GM21360 (cell line): ENCODE data around the gene TAF8.
"Not testable (repeated sequence)": the region's sequence is repeated elsewhere in the genome, so short reads cannot be mapped to it uniquely, and the experiment has no call there.

Experiments used
- ATAC-seq: cut with Tn5 transposase; IDR thresholded peaks from one replicate; pipeline ENCODE4 v1.9.1; 2021; ENCODE audit warnings: mild to moderate bottlenecking, moderate library complexity; ENCODE audit not compliant: unreplicated experiment

Gene TAF8

GRCh38 chr6:42050297-42051267 is at the start of gene TAF8:
Gene TAF8, plus strand, starts transcription at chr6:42050524. Its CDS starts 18 bp downstream, at chr6:42050542.
- peak; percentile 64 for ATAC-seq

- ATAC-seq = no peak
Measured at GRCh38 chr6:42001506-42001905, 48.8 kb upstream of the TAF8 start.

- not testable (repeated sequence) for ATAC-seq
Measured at GRCh38 chr6:42003658-42004057, 46.7 kb upstream of the TAF8 start.

GRCh38 chr6:42007286-42008137 is 42.8 kb upstream of the TAF8 start:
- ATAC-seq = no peak

- not testable (repeated sequence) for ATAC-seq
Measured at GRCh38 chr6:42008138-42008528, 42.2 kb upstream of the TAF8 start.

- ATAC-seq = no peak
Measured at GRCh38 chr6:42009844-42010184, 40.5 kb upstream of the TAF8 start.

GRCh38 chr6:42010185-42010891 is 40.0 kb upstream of the TAF8 start:
- no peak for ATAC-seq

- ATAC-seq = no peak
Measured at GRCh38 chr6:42010909-42011308, 39.4 kb upstream of the TAF8 start.

GRCh38 chr6:42012501-42013133 is 37.7 kb upstream of the TAF8 start:
- no peak for ATAC-seq

GRCh38 chr6:42013134-42013516 is 37.2 kb upstream of the TAF8 start:
- no peak for ATAC-seq

GRCh38 chr6:42017021-42017643 is 33.2 kb upstream of the TAF8 start:
- no peak for ATAC-seq

GRCh38 chr6:42020967-42021366 is 29.4 kb upstream of the TAF8 start:
- ATAC-seq = no peak

- ATAC-seq = no peak
Measured at GRCh38 chr6:42021847-42022754, 28.2 kb upstream of the TAF8 start.

- ATAC-seq = no peak
Measured at GRCh38 chr6:42022755-42023384, 27.5 kb upstream of the TAF8 start.

GRCh38 chr6:42025066-42025844 is 25.1 kb upstream of the TAF8 start:
- ATAC-seq = peak; percentile 69

GRCh38 chr6:42025845-42026243 is 24.5 kb upstream of the TAF8 start:
- no peak for ATAC-seq

- no peak for ATAC-seq
Measured at GRCh38 chr6:42026540-42026939, 23.8 kb upstream of the TAF8 start.
